GM23338 (cell line): ENCODE measurements around the gene KAT6B. TPM values are rescaled to one million over a fixed set of nuclear protein-coding genes. Genes with fewer than 3 reads are reported as not detected.

Experiments
- ATAC-seq: fragments of 200-7000 bp; cut with Tn5 transposase; 3 replicates; pipeline ENCODE4 v1.9.1; 2020
- DNase-seq: peaks from one replicate; pipeline ENCODE4 v3.0.0-alpha.2; 2015; ENCODE audit warnings: low spot score
- H2AFZ ChIP-seq: fragments of 200-600 bp; sonication (generic); 2 replicates; pipeline ENCODE4 v1.8.0; 2016; ENCODE audit warnings: antibody characterized with exemption, mild to moderate bottlenecking, moderate library complexity
- H3F3A ChIP-seq: fragments of 200-600 bp; sonication (generic); replicated peaks from 2 replicates; pipeline ENCODE4 v1.8.0; 2017; ENCODE audit warnings: antibody characterized with exemption, mixed run types, low read depth
- H3K27ac ChIP-seq: fragments of 200-600 bp; sonication (generic); 2 replicates; pipeline ENCODE4 v1.6.1; 2016; ENCODE audit warnings: low read depth
- H3K27me3 ChIP-seq: fragments of 200-600 bp; sonication (generic); 2 replicates; pipeline ENCODE4 v1.8.0; 2016; ENCODE audit warnings: mild to moderate bottlenecking, mixed run types, moderate library complexity; ENCODE audit not compliant: insufficient read depth
- H3K36me3 ChIP-seq: fragments of 200-600 bp; sonication (generic); 2 replicates; pipeline ENCODE4 v1.8.0; 2016; ENCODE audit warnings: mild to moderate bottlenecking; ENCODE audit not compliant: insufficient read depth
- H3K4me1 ChIP-seq: fragments of 200-600 bp; sonication (generic); 2 replicates; pipeline ENCODE4 v1.8.0; 2016; ENCODE audit warnings: mild to moderate bottlenecking, moderate library complexity; ENCODE audit not compliant: insufficient read depth
- H3K4me2 ChIP-seq: fragments of 200-600 bp; sonication (generic); 2 replicates; pipeline ENCODE4 v1.7.1; 2017; ENCODE audit warnings: mixed run types
- H3K4me3 ChIP-seq: fragments of 200-600 bp; sonication (generic); 2 replicates; pipeline ENCODE4 v1.6.1; 2016; ENCODE audit warnings: mixed run types
- H3K79me2 ChIP-seq: fragments of 200-600 bp; sonication (generic); replicated peaks from 2 replicates; pipeline ENCODE4 v1.8.0; 2017; ENCODE audit warnings: mild to moderate bottlenecking; ENCODE audit not compliant: insufficient read depth
- H3K9me2 ChIP-seq: fragments of 200-600 bp; sonication (generic); 2 replicates; pipeline ENCODE4 v1.8.0; 2017; ENCODE audit not compliant: insufficient read depth
- H4K20me1 ChIP-seq: fragments of 200-600 bp; sonication (generic); replicated peaks from 2 replicates; pipeline ENCODE4 v1.8.0; 2017; ENCODE audit warnings: mild to moderate bottlenecking; ENCODE audit not compliant: insufficient read depth
- H3K27ac Mint-ChIP-seq: 2 replicates; pipeline ENCODE4 v1.8.0; 2020; ENCODE audit warnings: inconsistent platforms, mild to moderate bottlenecking, moderate library complexity, mixed read lengths
- H3K27me3 Mint-ChIP-seq: 3 replicates; pipeline ENCODE4 v1.8.0; 2022; ENCODE audit warnings: low read depth, mild to moderate bottlenecking, moderate library complexity, mixed read lengths, inconsistent platforms; ENCODE audit not compliant: insufficient read depth, poor library complexity
- H3K36me3 Mint-ChIP-seq: 3 replicates; pipeline ENCODE4 v1.8.0; 2021; ENCODE audit warnings: low read depth, mild to moderate bottlenecking, inconsistent platforms, moderate library complexity, mixed read lengths
- H3K4me1 Mint-ChIP-seq: 3 replicates; pipeline ENCODE4 v1.8.0; 2020; ENCODE audit warnings: mild to moderate bottlenecking, inconsistent platforms, mixed read lengths
- H3K4me3 Mint-ChIP-seq: 3 replicates; pipeline ENCODE4 v1.8.0; 2021; ENCODE audit warnings: moderate library complexity, mild to moderate bottlenecking, inconsistent platforms, mixed read lengths
- H3K9me3 Mint-ChIP-seq: 3 replicates; pipeline ENCODE4 v1.8.0; 2020; ENCODE audit warnings: moderate library complexity, mild to moderate bottlenecking, inconsistent platforms, mixed read lengths
- CREB1 ChIP-seq: fragments of 250-450 bp; sonication (Bioruptor Pico); IDR thresholded peaks from 2 replicates; pipeline ENCODE4 v1.5.0; 2020; ENCODE audit warnings: low read depth, mild to moderate bottlenecking, moderate library complexity
- EZH2 ChIP-seq: fragments of 200-600 bp; sonication (generic); IDR thresholded peaks from one replicate; pipeline ENCODE4 v1.8.0; 2017; ENCODE audit warnings: antibody characterized with exemption, mild to moderate bottlenecking, low read depth; ENCODE audit not compliant: unreplicated experiment
- EZH2phosphoT487 ChIP-seq: fragments of 200-600 bp; sonication (generic); IDR thresholded peaks from one replicate; pipeline ENCODE4 v1.8.1; 2018; ENCODE audit warnings: antibody characterized with exemption; ENCODE audit not compliant: unreplicated experiment
- STAT1 ChIP-seq: IDR thresholded peaks from one replicate; pipeline ENCODE4 v1.6.1; 2016; ENCODE audit warnings: antibody characterized with exemption; ENCODE audit not compliant: unreplicated experiment
- ZNF114 ChIP-seq: fragments of 250-450 bp; sonication (Bioruptor Pico); IDR thresholded peaks from 2 replicates; pipeline ENCODE4 v1.5.0; 2020; ENCODE audit warnings: mild to moderate bottlenecking, moderate library complexity
- ZNF331 ChIP-seq: fragments of 250-450 bp; sonication (Bioruptor Pico); IDR thresholded peaks from 2 replicates; pipeline ENCODE4 v1.5.0; 2020; ENCODE audit warnings: low read depth, mild to moderate bottlenecking, moderate library complexity
- ZNF462 ChIP-seq: fragments of 250-450 bp; sonication (Bioruptor Pico); IDR thresholded peaks from 2 replicates; pipeline ENCODE4 v1.5.0; 2020; ENCODE audit warnings: mild to moderate bottlenecking, moderate library complexity
- polyA plus RNA-seq: library from polyadenylated mRNA; unstranded; fragments of >200 nt; fragmentation: Nextera tagmentation; extraction: Ambion mirVana; gene quantifications from 2 replicates; pipeline ENCODE4 v1.2.1, GENCODE V29; 2016
- total RNA-seq: library from RNA; depleted of rRNA; stranded (reverse); fragments of >200 nt; shearing (Covaris generic); gene quantifications from 2 replicates; pipeline ENCODE4 v1.2.3, GENCODE V29; 2014
- TF ChIP-seq, protein P1 (sequence below): IDR thresholded peaks from 2 replicates; pipeline ENCODE4 v1.6.1; 2016; ENCODE audit warnings: antibody characterized with exemption

The KAT6B gene
- total and polyA plus RNA-seq, 2 experiments from 2014 or later, result 21.3 to 31.4 TPM

- H3K27me3 Mint-ChIP-seq, result peaks cover 3% of the 10 kb centered on the region
- Histone ChIP-seq H3K9me2 (no peaks in the 10 kb centered on the region), H3K4me3 (no peak overlapping the region), H3K4me1 (peaks cover 15% of the 10 kb centered on the region), H3K4me2 (no peak overlapping the region), H3F3A (no peaks in the 10 kb centered on the region), H2AFZ (no peak overlapping the region), H3K36me3 (no peaks in the 10 kb centered on the region), H3K27me3 (no peaks in the 10 kb centered on the region), H3K27ac (no peak overlapping the region), H3K79me2 (peaks cover 92% of the 10 kb centered on the region), H4K20me1 (no peaks in the 10 kb centered on the region)
- no peak overlapping the region for H3K4me3 Mint-ChIP-seq
- no peaks in the 10 kb centered on the region for H3K9me3 Mint-ChIP-seq
- TF ChIP-seq ZNF114 (CRISPR knock-in tag) (no peak), EZH2 (no peak), EZH2phosphoT487 (no peak), STAT1 (no peak), ZNF462 (CRISPR knock-in tag) (no peak), CREB1 (CRISPR knock-in tag) (no peak), ZNF331 (CRISPR knock-in tag) (no peak)
- TF ChIP-seq, protein P1, sequence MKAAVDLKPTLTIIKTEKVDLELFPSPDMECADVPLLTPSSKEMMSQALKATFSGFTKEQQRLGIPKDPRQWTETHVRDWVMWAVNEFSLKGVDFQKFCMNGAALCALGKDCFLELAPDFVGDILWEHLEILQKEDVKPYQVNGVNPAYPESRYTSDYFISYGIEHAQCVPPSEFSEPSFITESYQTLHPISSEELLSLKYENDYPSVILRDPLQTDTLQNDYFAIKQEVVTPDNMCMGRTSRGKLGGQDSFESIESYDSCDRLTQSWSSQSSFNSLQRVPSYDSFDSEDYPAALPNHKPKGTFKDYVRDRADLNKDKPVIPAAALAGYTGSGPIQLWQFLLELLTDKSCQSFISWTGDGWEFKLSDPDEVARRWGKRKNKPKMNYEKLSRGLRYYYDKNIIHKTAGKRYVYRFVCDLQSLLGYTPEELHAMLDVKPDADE, result no peak
- H3K27ac Mint-ChIP-seq, result no peak overlapping the region
- H3K4me1 Mint-ChIP-seq, result peaks cover 23% of the 10 kb centered on the region
- H3K36me3 Mint-ChIP-seq, result no peaks in the 10 kb centered on the region
- no peak for ATAC-seq
- no peak for DNase-seq
These were observed 43.8 kb downstream of the KAT6B start for GRCh38 chr10:74870191-74870590.
